RWPE2 (cell line): ENCODE measurements around the gene DNALI1.

Experiments used
- ATAC-seq: fragments of 200-7000 bp; cut with Tn5 transposase; 3 replicates; pipeline ENCODE4 v1.9.1; 2021; ENCODE audit warnings: low read depth
- DNase-seq: peaks from one replicate; pipeline ENCODE4 v3.0.0-alpha.2; 2020; ENCODE audit warnings: low spot score
- H3K27ac ChIP-seq: fragments of 450-650 bp; 2 replicates; pipeline ENCODE4 v1.5.1; 2017; ENCODE audit warnings: mild to moderate bottlenecking; ENCODE audit not compliant: poor library complexity, severe bottlenecking
- H3K27me3 ChIP-seq: fragments of 250-450 bp; sonication (Bioruptor Pico); 2 replicates; pipeline ENCODE4 v1.5.1; 2021; ENCODE audit warnings: mild to moderate bottlenecking, moderate library complexity; ENCODE audit not compliant: insufficient read depth, poor library complexity, severe bottlenecking
- H3K36me3 ChIP-seq: fragments of 250-450 bp; sonication (Bioruptor Pico); 2 replicates; pipeline ENCODE4 v1.5.1; 2020; ENCODE audit warnings: low read depth, mild to moderate bottlenecking, moderate library complexity
- H3K4me1 ChIP-seq: fragments of 250-450 bp; sonication (Bioruptor Pico); 2 replicates; pipeline ENCODE4 v1.5.1; 2021; ENCODE audit warnings: mild to moderate bottlenecking, moderate library complexity; ENCODE audit not compliant: insufficient read depth, poor library complexity, severe bottlenecking
- H3K4me3 ChIP-seq: fragments of 250-450 bp; sonication (Bioruptor Pico); 2 replicates; pipeline ENCODE4 v1.5.1; 2021; ENCODE audit warnings: mild to moderate bottlenecking, moderate library complexity; ENCODE audit not compliant: severe bottlenecking
- H3K9me3 ChIP-seq: fragments of 250-450 bp; sonication (Bioruptor Pico); 2 replicates; pipeline ENCODE4 v1.5.1; 2021; ENCODE audit warnings: mild to moderate bottlenecking, moderate library complexity; ENCODE audit not compliant: severe bottlenecking
- TF ChIP-seq, protein P1 (sequence below): fragments of 450-650 bp; IDR thresholded peaks from one replicate; pipeline ENCODE4 v1.5.1; 2017; ENCODE audit warnings: mild to moderate bottlenecking, moderate library complexity; ENCODE audit not compliant: poor library complexity, severe bottlenecking

DNALI1 gene

DNA sequence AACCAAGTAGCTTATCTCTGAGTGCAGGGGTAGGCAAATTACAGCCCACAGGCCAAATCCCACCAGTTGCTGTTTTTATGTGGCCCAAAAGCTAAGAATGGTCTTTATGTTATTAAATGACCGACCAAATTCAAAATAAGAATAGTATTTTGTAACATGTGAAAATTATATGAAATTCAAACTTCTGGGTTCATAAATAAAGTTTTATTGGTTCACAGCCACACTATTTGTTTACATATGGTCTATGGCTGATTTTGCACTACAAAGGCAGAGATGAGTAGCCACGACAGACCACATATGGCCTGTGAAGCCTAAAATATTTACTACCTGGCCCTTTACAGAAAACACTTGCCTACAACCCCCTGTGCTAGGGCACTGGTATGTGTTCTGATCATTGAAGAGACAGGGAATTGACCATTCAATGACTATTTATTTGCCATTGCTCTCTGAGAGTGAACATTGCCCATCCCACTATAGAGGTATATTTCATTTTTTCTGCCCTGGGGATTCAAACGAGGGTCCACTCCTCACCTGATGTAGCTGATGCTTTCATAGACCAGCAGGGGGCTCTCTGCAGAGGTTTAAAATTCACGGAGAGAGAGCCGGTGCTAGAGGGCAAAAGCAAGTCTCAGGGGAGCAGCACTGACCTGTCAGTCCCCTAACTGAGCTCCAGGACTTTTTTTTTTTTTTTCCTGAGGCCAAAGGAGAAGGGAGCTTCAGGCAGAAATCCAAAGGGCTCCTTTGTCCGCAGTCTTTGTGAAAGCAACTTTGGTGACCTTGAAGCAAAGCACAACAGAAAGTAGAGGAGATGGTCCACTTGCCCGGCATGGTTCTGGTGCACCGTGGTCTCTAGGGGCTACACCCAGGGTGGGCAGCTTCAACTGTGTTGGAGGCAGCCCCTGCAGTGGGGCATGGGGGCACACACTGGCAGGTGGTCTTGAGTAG lies 46.3 kb downstream of the DNALI1 start:
- Histone ChIP-seq H3K27ac (no peak overlapping the region), H3K4me3 (no peak overlapping the region), H3K27me3 (no peaks in the 10 kb centered on the region), H3K9me3 (no peaks in the 10 kb centered on the region), H3K36me3 (no peaks in the 10 kb centered on the region), H3K4me1 (no peaks in the 10 kb centered on the region)
- ATAC-seq (peak; percentile 51; the same call in 2 of the 3 replicates), DNase-seq (no peak)
- TF ChIP-seq, protein P1, sequence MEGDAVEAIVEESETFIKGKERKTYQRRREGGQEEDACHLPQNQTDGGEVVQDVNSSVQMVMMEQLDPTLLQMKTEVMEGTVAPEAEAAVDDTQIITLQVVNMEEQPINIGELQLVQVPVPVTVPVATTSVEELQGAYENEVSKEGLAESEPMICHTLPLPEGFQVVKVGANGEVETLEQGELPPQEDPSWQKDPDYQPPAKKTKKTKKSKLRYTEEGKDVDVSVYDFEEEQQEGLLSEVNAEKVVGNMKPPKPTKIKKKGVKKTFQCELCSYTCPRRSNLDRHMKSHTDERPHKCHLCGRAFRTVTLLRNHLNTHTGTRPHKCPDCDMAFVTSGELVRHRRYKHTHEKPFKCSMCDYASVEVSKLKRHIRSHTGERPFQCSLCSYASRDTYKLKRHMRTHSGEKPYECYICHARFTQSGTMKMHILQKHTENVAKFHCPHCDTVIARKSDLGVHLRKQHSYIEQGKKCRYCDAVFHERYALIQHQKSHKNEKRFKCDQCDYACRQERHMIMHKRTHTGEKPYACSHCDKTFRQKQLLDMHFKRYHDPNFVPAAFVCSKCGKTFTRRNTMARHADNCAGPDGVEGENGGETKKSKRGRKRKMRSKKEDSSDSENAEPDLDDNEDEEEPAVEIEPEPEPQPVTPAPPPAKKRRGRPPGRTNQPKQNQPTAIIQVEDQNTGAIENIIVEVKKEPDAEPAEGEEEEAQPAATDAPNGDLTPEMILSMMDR: peak; percentile 76

DNA sequence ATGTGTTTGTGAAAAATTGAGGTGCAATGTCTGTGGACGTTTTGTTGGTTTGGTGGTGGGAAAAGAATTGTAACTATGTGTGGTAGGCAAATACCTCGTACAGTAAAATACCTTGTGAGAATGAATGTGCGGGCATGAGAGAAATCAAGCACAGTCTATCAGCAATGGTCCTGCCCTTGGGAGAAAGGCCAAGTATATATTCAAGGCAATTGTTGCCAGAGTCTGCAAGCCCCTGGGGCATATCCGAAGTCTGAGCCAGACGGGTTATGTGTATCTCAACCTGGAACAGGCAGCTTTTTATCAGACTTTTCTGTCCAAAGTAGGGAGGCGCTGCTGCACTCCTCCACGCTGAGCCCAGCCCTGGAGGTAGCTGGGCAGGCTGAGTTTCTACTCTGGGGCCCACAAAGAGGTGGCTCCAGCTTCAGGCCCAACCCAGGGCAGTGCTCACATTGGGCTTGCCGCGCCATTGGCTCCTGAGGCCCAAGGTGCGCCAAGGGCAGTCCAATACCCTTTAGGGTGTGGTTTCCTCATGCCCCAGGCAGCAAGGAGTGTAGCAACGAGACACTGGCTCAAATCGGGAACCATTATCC lies 48.4 kb downstream of the DNALI1 start:
- ATAC-seq (no peak), DNase-seq (no peak)
- Histone ChIP-seq H3K36me3 (no peaks in the 10 kb centered on the region), H3K9me3 (no peaks in the 10 kb centered on the region), H3K27ac (no peak overlapping the region), H3K4me3 (no peak overlapping the region), H3K27me3 (peaks cover 6% of the 10 kb centered on the region), H3K4me1 (no peaks in the 10 kb centered on the region)
- TF ChIP-seq, protein P1: no peak

DNA sequence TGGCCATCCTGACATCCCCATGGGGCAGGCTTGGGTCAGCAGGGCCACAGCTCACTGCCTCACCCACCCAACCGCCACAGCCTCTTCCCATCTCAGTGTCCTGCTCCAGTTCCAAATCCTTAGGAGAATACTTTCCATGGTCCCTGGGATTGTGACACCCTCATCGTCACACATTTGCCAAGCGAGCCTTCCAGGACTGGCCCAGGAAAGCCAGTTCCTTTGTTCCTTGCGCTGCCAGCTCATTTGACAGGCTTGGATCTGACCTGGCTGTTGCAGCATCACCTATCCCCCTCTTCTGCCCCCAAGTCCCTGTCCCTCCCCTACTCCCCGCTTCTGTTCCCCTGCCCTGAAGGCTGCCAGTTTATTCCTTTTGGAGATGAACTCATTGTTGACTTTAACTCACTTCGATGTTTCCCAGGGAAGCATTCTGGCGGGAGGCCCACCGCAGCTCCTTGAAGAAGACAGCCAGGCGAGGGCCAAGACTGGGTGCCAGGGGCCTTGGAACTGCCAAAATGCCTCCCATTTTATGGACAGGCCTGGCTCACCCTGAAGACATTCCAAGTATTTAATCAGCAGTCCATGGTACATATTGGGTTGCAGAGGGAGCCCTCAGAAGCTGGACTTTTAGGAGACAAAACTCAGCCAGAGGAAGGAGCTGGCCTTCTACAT lies 49.2 kb downstream of the DNALI1 start:
- TF ChIP-seq, protein P1: no peak
- Histone ChIP-seq H3K4me3 (no peak overlapping the region), H3K9me3 (no peaks in the 10 kb centered on the region), H3K27ac (no peak overlapping the region), H3K27me3 (peaks cover 6% of the 10 kb centered on the region), H3K4me1 (no peaks in the 10 kb centered on the region), H3K36me3 (no peaks in the 10 kb centered on the region)
- ATAC-seq (no peak; the same call in 2 of the 3 replicates), DNase-seq (no peak)

DNA sequence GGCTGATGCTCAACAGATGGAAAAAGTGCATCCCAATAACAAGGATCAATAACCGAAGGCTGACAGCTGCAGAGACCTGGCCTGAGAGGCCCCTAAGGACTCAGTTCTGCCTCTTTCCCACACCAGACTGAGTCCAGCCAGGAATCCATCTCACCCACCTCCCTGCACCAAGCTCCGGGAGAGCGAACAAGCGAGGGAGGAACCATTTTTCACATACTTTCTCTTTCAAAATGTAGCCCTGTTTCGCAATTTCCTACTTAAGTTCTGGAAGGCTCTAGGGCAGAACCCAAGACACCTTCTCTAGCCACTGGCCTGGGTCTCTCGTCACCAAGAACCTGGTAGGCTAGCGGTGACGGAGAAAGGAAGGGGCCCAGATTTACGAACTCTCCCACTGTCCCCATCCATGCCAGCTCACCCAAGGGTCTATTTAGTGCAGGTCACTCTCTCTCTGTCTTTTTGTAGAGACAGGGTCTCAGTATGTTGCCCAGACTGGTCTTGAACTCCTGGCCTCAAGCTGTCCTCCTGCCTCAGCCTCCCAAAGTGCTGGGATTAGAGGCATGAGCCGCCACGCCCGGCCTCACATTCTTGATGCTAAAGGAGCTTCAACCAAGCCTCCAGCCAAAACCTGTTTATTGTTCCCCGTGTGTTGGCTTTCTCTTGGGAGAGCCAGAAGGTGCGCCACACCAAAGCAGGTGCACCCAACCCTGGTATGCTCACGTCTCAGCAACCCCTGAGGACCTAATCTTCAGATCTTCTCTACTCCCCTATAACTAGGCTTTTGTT lies 49.9 kb downstream of the DNALI1 start:
- no peak overlapping the region for H3K4me3 ChIP-seq
- no peaks in the 10 kb centered on the region for H3K4me1 ChIP-seq
- TF ChIP-seq, protein P1: no peak
- ATAC-seq (no peak), DNase-seq (no peak)
- no peak overlapping the region for H3K27ac ChIP-seq
- H3K9me3 ChIP-seq: no peaks in the 10 kb centered on the region
- peaks cover 6% of the 10 kb centered on the region for H3K27me3 ChIP-seq
- no peaks in the 10 kb centered on the region for H3K36me3 ChIP-seq
